A549 treated with AZD9567 at 1 μM for 4 hours (cell line): ENCODE data around the gene SRGAP2B. TPM values are rescaled to one million over a fixed set of nuclear protein-coding genes. Genes with fewer than 3 reads are reported as not detected.

Experiments used
- total RNA-seq: library from RNA; stranded (reverse); fragments of 200-300 nt; extraction: Qiagen RNA extraction; gene quantifications from 5 replicates; pipeline ENCODE4 v1.2.3, GENCODE V29; 2022; ENCODE audit not compliant: insufficient read depth

Gene SRGAP2B
- total RNA-seq: 18.9 to 21.0 TPM (median 20.6 TPM) in 5 replicates

DNA sequence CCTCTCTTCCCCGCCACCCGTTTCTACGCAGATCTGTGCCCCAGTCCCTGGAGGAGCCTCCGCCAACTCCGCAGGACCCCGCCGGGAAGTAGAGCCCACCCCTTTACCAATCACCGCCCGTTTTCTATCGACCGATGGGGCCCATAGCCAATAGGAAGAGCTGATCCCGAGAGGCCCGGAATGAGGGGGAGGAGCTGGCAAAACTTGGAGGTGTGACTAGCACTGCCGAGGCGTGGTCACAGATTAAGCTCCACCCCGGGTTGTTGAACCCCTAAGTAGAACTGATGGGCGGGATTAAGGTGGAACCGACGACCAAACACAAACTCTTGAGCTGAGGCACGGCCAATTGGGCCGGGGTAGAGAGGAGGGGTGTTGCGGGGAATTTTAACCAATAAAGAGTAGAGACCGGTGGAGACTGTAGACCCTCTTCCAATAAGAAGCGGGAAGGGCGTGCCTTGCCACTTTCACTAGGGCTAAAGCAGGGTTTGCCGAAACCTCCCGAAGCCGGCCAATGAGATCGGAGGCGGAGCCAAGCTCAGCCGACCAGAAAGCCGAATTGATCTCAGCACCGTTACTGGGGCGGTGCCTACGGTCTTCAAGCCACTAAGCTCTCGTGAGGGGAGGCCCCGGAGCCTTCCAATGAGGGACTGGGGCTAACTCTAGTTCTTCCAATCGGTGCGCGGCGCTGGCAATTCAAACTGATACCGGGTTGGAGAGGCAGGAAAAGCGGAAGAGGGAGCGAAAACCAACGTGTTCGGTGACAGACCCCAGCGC is at the start of gene SRGAP2B, which contains the start of gene FAM72D:
SRGAP2B (minus strand) TSS at position 45 of the 774 bp plus-strand sequence. CDS start 2,427 bp downstream, outside the sequence.
FAM72D (plus strand) TSS at position 691 of the 774 bp plus-strand sequence. CDS start 874 bp downstream, outside the sequence.

Other genes with a start within 250 kb of the SRGAP2B start
- gene FAM72D, start 646 bp upstream of the SRGAP2B start, total RNA-seq: 3.0 to 7.0 TPM (median 5.4 TPM) in 5 replicates
- not detected in 5 replicates for gene PPIAL4D, start 146.8 kb upstream of the SRGAP2B start, total RNA-seq